KBM-7 (cell line): Measurements from ENCODE around the gene FHIP2A.
"Not testable (repeated sequence)": the region's sequence is repeated elsewhere in the genome, so short reads cannot be mapped to it uniquely, and the experiment has no call there.

Experiments
- DNase-seq: peaks from one replicate; pipeline ENCODE4 v3.0.0-alpha.2; 2015
- in situ Hi-C: fragments of 300-500 bp; cut with MboI; formaldehyde crosslinking; loops from 2 replicates; pipeline ENCODE4 v1.14.3; 2020; ENCODE audit warnings: low sequenced_read_pairs, low pct_unique_long_range_greater_than_20kb, mixed read lengths

FHIP2A gene

DNA sequence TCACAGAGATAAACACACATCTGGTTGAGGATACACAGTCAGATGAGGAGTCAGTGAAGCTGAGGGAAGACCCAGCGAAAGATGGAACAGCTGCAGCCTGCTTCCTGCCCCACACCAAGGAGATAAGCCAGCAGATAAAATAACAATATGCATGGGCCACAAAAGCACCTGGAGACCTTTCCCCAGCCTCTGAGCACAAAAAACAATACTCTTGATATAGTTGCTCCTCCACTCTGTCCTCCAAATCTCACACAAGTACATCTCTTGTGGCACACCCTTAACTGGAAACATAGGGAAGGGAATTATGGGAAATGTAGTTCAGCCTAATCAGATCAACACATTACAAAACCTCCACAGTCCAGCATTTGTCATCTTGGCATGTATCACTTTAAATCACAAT lies 9.7 kb upstream of the FHIP2A start:
- no peak for DNase-seq
- in situ Hi-C loops = no loop called here

DNA sequence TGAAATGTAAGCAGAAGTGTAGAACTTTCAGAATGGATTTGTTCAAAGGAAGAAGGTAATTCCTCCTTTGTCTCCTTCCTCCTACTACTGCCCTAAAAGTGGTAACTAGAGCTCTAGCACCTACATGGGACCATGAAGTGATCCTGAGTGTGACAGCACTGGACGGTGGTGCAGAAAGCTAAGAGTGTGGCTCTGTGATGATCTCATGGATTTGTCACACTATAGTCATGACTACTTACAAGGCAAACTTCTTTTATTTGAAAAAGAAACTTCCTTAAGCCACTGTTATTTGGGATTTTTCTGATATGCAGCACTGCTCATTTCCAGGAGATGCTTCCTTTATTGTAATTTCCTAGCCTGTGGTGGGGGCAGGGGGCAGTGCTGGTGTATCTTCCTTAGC lies 5.8 kb upstream of the FHIP2A start:
- no peak for DNase-seq
- in situ Hi-C loops = no loop called here

GRCh38 chr10:114816308-114816707 lies 5.3 kb upstream of the FHIP2A start:
- no peak for DNase-seq
- in situ Hi-C loops = no loop called here

GRCh38 chr10:114819322-114819721 lies 2.3 kb upstream of the FHIP2A start:
- in situ Hi-C loops = no loop called here
- DNase-seq = no peak

- DNase-seq = no peak
- in situ Hi-C loops = no loop called here
These were observed 399 bp downstream of the FHIP2A start for GRCh38 chr10:114821915-114822443.

DNA sequence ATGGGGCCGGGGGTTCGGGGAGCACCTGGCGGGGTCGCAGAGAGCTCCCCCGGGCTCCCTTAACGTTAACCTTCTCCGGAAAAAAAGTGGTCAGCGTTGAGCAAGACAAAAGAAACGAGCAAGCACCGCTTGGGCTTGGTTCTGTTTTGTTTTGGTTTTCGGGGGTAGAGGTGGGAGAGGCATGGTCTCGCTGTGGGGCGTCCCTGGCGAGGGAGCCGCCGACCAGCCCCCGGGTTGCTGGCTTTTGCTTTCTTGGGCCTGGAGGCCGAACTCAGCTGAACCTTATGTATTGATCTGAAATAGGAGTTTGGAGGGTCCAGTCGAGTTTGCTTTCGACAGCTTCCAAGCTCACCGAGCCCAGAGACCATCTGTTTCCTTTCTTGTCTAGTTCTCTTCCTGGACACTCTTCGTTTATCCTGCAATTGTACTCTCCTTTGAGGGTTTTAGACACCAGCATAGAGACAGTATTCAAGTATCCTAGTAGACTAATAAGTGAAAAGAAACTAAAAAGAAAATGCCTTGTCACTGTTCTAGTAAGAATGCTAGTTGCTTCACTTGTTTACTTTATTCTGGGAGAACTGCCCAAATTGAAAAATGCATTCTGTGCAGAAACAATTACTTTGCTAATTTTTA lies 980 bp downstream of the FHIP2A start:
- DNase-seq = peak; percentile 57
- in situ Hi-C loops = no loop called here

DNA sequence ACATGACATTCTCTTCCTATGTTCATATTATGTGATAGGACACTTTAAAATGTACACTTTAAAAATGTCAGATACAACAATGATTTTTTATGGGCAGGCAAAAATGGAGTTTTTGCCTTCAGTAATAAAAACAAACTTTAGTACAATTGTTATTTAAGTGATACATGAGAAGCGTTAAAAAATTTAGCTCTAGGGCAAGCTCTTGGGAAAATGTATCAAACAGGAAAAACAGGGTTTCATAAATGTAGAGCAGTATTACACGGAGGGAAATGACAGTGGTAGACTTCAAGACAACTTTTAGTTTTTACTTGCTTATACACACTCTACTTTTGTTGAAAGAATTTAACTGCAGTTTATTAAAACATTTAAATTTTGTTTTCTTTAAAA lies 1.5 kb downstream of the FHIP2A start:
- no peak for DNase-seq
- in situ Hi-C loops = no loop called here

DNA sequence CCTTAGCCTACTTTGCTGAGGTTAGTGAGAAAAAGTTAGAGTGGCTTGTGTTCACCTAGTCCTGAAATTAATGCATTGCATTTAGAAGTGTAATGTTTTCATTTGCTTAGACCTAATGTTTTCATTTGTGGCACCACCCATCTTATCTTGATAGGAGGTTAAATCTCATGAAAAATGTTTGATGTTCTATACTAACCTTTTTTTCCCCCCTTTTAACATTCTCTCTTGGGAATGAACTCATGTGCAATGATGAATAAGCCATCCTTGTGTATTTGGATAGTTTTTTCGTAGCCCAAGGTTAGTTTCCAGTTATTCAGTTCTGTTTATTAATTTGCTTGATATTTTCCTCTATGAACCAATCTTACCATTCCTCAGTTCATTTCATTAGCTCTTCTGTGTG lies 2.8 kb downstream of the FHIP2A start:
- DNase-seq = no peak
- in situ Hi-C loops = no loop called here

GRCh38 chr10:114825513-114826253 lies 4.1 kb downstream of the FHIP2A start:
- DNase-seq = no peak
- in situ Hi-C loops = no loop called here

GRCh38 chr10:114829160-114829909 lies 7.8 kb downstream of the FHIP2A start:
- in situ Hi-C loops = no loop called here
- DNase-seq = no peak

- in situ Hi-C loops = no loop called here
- DNase-seq = no peak
These were observed 9.7 kb downstream of the FHIP2A start for GRCh38 chr10:114831186-114831867.

GRCh38 chr10:114837690-114838089 lies 16.1 kb downstream of the FHIP2A start:
- in situ Hi-C loops = no loop called here
- DNase-seq = no peak

DNA sequence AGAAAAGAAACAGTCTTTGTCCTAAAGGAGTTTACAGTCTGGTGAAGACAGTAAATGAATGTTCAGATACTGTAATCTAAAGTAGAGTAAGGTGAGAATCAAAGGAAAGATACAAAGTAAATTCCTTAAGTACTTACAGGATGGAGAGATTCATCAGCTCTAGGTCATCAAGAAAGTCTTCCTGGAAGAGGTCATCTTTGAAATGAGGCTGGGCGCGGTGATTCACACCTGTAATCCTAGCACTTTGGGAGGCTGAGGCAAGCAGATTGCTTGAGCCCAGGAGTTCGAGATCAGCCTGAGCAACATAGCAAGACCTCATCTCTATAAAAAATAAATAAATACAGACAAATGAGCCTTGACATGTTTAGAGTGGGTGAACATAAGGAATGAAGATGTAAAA lies 18.3 kb downstream of the FHIP2A start:
- in situ Hi-C loops = no loop called here
- no peak for DNase-seq

DNA sequence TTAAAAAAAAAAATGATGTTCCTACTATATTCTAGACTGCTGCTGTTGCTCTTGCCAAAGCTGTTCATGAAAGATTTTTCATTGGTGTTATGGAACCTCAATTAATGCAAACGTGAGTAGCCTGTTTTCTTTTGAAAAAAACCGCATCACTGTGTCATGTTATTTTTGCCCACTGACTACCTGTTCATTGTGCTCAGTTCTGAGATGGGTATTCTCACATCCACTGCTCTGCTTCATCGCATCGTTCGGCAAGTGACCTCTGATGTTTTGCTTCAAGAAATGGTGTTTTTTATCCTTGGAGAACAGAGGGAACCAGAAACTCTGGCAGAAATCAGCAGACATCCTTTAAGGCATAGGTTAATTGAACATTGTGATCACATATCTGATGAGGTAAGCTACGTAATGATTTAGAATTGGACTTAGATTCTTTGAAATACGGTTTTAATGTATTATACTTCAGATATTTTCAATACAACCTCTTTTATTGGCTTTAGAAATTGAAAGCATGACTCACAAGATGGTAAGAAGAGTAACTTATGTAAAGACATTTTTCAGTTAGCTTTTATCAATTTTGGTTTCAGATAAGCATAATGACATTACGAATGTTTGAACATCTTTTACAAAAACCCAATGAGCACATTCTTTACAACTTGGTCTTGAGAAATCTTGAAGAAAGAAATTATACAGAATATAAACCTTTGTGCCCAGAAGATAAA lies 24.6 kb downstream of the FHIP2A start:
- in situ Hi-C loops = no loop called here

DNA sequence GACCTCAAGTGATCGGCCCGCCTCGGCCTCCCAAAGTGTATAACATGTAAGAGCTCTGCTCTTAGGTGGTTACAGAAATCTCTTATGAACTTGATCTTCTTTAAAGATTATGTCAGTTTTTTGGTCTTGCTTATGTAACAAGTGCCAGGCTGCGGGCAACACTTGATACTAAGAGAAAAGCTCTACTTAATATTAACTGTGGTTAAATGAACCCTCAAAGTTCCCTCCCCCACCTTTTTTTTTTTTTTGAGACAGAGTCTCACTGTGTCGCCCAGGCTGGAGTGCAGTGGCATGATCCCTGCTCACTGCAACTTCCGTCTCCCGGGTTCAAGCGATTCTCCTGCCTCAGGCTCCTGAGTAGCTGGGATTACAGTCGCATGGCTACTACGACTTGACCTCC lies 25.9 kb downstream of the FHIP2A start:
- DNase-seq, in situ Hi-C loops: not testable (repeated sequence)

More for the DNA sequence above, 24.6 kb downstream of the FHIP2A start:
- DNase-seq = no peak

- no peak for DNase-seq
- in situ Hi-C loops = no loop called here
These were observed 28.1 kb downstream of the FHIP2A start for GRCh38 chr10:114849674-114850073.

GRCh38 chr10:114850126-114850525 lies 28.5 kb downstream of the FHIP2A start:
- peak; percentile 5 for DNase-seq
- in situ Hi-C loops = no loop called here

DNA sequence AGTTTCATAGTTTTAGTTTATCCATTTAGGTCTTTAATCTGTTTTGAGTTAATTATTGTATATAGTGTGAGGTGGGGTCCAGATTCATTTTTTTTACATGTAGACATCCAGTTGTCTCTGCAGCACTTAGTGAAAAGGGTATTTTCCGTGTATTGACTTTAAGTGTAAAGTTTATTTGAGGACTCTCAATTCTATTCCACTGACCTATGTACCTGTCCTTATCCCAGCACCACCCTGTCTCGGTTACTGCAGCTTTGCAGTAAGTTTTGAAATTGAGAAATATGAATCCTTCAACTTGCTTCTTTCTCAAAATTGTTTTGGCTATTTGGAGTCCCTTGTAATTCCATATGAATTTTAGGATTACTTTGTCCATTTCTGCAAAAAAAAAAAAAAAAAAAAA lies 29.8 kb downstream of the FHIP2A start:
- in situ Hi-C loops = no loop called here

GRCh38 chr10:114852197-114852596 lies 30.6 kb downstream of the FHIP2A start:
- peak; percentile 54 for DNase-seq
- in situ Hi-C loops = no loop called here

More for the DNA sequence above, 29.8 kb downstream of the FHIP2A start:
- no peak for DNase-seq
